ENCODE data around the gene CLEC2L.

Gene CLEC2L

DNA sequence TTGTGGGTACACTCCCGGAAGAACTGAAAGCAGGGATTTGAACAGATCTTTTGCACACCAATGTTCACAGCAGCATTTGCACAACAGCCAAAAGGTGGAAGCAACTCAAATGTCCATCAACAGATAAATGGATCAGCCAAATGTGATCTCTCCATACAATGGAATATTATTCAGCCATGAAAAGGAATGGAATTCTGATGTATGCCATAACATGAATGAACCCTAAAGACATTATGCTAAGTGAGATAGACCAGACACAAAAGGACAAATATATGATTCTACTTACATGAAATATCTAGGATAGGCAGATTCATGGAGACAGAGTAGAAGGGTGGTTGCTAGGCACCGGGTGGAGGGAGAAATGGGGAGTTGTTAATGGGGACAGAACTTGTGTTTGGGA is 36.7 kb downstream of the CLEC2L start:
- Mint-ChIP-seq H3K4me3 (no peak overlapping the region), H3K27ac (no peak overlapping the region), H3K4me1 (peaks cover 2% of the 10 kb centered on the region), H3K36me3 (ENCODE audit: low read depth) (peaks cover 2% of the 10 kb centered on the region), H3K27me3 (no peaks in the 10 kb centered on the region), H3K9me3 (no peaks in the 10 kb centered on the region)
- ATAC-seq (no peak), DNase-seq (no peak)

- no peaks in the 10 kb centered on the region for H3K27me3 Mint-ChIP-seq
- DNase-seq: no peak
- H3K9me3 Mint-ChIP-seq: no peaks in the 10 kb centered on the region
- H3K4me3 Mint-ChIP-seq: no peak overlapping the region
- peaks cover 2% of the 10 kb centered on the region for H3K4me1 Mint-ChIP-seq
- ATAC-seq: no peak
- no peak overlapping the region for H3K27ac Mint-ChIP-seq
- peaks cover 2% of the 10 kb centered on the region for H3K36me3 Mint-ChIP-seq (ENCODE audit: low read depth)
These were observed 37.2 kb downstream of the CLEC2L start for GRCh38 chr7:139560678-139561077.

DNA sequence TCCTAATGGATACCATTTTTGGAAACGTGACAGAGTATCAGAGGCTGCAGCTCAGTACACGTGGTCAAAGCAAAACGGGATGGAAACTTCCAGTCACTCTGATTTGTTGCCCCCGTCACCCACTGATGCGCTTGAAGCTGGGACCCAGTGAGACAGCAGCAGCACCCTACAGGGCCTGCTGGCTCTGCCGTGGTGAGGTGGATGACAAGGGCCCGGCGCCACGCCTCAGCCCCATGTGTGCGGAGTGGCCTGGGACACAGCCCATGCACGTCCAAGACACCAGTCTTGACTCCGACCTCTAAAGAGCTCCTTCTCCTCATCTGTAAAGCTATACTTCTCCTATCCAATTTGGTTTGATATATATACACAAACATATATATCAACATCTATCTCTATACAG is 39.0 kb downstream of the CLEC2L start:
- H3K9me3 Mint-ChIP-seq: no peaks in the 10 kb centered on the region
- no peak overlapping the region for H3K4me3 Mint-ChIP-seq
- ATAC-seq: no peak
- peaks cover 2% of the 10 kb centered on the region for H3K36me3 Mint-ChIP-seq (ENCODE audit: low read depth)
- DNase-seq: no peak
- H3K27ac Mint-ChIP-seq: no peak overlapping the region
- H3K4me1 Mint-ChIP-seq: peaks cover 2% of the 10 kb centered on the region
- H3K27me3 Mint-ChIP-seq: no peaks in the 10 kb centered on the region

DNA sequence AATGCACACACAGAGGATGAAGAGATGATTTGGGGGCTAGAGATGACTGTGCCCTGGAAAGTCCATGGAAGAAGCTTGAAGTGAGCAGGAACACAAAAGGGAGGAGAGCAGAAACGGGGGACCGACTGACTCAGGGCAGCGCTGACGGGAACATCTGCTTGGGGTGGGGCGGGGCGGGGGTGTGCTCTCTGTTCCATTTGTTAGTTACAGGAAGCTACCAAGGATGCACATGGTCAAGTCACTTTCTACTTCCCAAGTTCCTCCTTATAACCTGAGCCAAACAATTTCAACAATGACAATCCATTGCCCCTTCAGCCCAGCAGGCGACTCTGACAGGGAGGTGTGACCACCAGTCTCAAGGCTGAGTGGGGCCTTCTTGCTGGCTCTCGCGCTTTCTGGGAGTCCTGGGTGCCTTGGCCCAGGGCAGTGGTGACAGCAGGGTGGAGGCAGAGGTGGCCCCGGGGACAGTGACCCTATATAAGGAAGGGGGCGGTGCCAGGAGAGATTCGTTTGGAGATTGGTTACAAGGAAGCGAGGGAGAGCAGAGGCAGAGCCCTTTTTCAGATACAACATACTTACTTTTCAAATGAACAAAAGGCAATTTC is 39.6 kb downstream of the CLEC2L start:
- peaks cover 4% of the 10 kb centered on the region for H3K36me3 Mint-ChIP-seq (ENCODE audit: low read depth)
- ATAC-seq (no peak), DNase-seq (no peak)
- H3K27me3 Mint-ChIP-seq: no peaks in the 10 kb centered on the region
- no peak overlapping the region for H3K27ac Mint-ChIP-seq
- H3K9me3 Mint-ChIP-seq: no peaks in the 10 kb centered on the region
- H3K4me1 Mint-ChIP-seq: peaks cover 2% of the 10 kb centered on the region
- H3K4me3 Mint-ChIP-seq: no peak overlapping the region

DNA sequence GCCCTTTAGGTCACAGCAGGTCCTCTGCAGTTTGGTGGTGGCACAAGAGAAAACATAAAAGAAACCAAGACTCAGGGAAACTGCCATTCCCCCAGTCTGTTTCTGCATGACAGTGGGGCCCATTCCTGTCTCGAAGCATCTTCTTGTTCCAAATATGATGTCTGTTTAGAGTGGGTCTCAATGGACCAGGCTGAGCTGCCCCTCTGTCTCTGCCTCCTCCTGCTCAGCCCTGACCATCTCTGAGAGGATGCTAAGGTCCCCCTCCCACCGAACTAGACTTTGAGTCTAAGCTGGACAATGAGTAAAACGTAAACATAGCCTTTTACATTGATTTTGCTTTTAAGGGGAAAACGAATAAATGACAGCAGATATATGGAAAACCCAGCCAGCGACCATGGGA is 40.4 kb downstream of the CLEC2L start:
- ATAC-seq: no peak
- no peak for DNase-seq
- peaks cover 2% of the 10 kb centered on the region for H3K4me1 Mint-ChIP-seq
- H3K36me3 Mint-ChIP-seq (ENCODE audit: low read depth): peaks cover 4% of the 10 kb centered on the region
- H3K27ac Mint-ChIP-seq: no peak overlapping the region
- no peaks in the 10 kb centered on the region for H3K27me3 Mint-ChIP-seq
- no peaks in the 10 kb centered on the region for H3K9me3 Mint-ChIP-seq
- no peak overlapping the region for H3K4me3 Mint-ChIP-seq

DNA sequence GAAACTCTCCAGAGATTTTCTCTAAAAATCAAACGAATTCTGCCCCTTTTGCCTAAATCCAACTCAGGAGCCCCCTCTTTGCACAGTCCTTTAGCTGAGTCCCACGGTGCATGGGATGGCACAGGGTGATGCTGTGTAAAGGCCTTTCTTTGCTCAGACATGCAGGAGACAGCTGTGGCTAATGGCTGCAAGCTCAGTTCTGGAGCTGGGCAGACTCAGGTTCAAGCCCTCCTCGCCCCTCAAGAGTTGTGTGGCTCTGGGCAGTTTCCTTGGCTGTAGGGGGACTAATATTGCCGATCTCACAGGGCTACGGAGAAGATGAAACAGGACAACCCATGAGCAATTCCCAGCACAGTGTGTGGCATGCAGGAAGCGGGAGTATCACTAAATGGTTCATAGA is 42.6 kb downstream of the CLEC2L start:
- Mint-ChIP-seq H3K9me3 (no peaks in the 10 kb centered on the region), H3K27me3 (no peaks in the 10 kb centered on the region), H3K27ac (no peak overlapping the region), H3K36me3 (ENCODE audit: low read depth) (peaks cover 4% of the 10 kb centered on the region), H3K4me1 (peaks cover 2% of the 10 kb centered on the region), H3K4me3 (no peak overlapping the region)
- ATAC-seq (no peak), DNase-seq (no peak)

DNA sequence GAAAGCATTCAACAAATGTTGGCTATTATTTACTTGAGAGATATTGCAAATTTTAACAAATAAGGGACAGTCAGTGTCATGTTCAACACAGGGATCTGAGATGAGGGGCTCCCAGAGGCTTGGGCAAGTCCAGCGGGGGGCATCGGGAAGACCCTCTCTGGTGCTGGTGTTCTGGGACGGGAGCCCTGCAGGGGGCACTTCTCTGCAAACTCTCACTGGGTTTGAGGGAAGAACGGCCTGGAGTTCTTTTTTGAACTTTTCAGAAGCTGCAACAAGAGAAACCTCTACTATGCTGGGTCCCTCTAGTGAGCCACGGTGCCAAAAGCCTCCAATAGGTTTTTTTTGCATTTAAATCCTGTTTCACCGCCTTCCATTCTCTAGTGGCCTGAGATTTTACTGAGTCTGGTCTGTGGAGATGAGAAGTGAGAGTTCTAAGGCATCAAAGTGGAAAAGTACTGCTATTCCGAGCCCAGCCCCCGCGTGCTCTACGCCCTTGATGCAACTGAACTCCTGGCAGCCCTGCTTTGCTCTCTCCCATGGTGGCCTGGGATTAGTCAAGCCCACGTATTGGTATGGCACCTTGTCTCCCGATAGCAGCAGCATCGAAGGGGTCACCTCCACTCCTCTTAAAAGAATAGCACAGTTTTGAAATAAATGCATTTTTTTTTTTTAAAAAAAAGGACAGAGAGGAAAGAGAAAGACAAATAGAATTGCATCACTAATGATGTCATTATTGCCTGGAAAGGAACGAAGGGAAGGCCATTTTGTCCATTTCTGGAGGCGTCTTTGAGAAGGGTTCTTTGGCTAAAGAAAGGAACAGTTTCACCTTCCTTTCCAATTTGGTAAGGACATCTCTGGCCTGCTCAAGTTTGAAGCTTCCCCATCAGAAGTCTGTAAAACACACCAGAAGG is 43.5 kb downstream of the CLEC2L start:
- peaks cover 2% of the 10 kb centered on the region for H3K4me1 Mint-ChIP-seq
- H3K9me3 Mint-ChIP-seq: no peaks in the 10 kb centered on the region
- H3K36me3 Mint-ChIP-seq (ENCODE audit: low read depth): peaks cover 4% of the 10 kb centered on the region
- H3K27ac Mint-ChIP-seq: no peak overlapping the region
- no peak for DNase-seq
- H3K27me3 Mint-ChIP-seq: no peaks in the 10 kb centered on the region
- H3K4me3 Mint-ChIP-seq: no peak overlapping the region
- no peak for ATAC-seq

- no peak overlapping the region for H3K27ac Mint-ChIP-seq
- H3K27me3 Mint-ChIP-seq: no peaks in the 10 kb centered on the region
- H3K4me1 Mint-ChIP-seq: peaks cover under 1% of the 10 kb centered on the region
- H3K4me3 Mint-ChIP-seq: no peak overlapping the region
- DNase-seq (no peak), ATAC-seq (no peak)
- H3K36me3 Mint-ChIP-seq (ENCODE audit: low read depth): peaks cover 2% of the 10 kb centered on the region
- H3K9me3 Mint-ChIP-seq: no peaks in the 10 kb centered on the region
These were observed 44.3 kb downstream of the CLEC2L start for GRCh38 chr7:139567647-139568345.

- ATAC-seq (no peak), DNase-seq (no peak)
- Mint-ChIP-seq H3K27ac (no peak overlapping the region), H3K4me3 (no peak overlapping the region), H3K27me3 (no peaks in the 10 kb centered on the region), H3K36me3 (ENCODE audit: low read depth) (peaks cover 2% of the 10 kb centered on the region), H3K4me1 (no peaks in the 10 kb centered on the region), H3K9me3 (no peaks in the 10 kb centered on the region)
These were observed 44.8 kb downstream of the CLEC2L start for GRCh38 chr7:139568346-139568675.

GRCh38 chr7:139568813-139569490 is 45.5 kb downstream of the CLEC2L start:
- Mint-ChIP-seq H3K4me1 (no peaks in the 10 kb centered on the region), H3K4me3 (no peak overlapping the region), H3K27ac (no peak overlapping the region), H3K36me3 (ENCODE audit: low read depth) (peaks cover 2% of the 10 kb centered on the region), H3K9me3 (no peaks in the 10 kb centered on the region), H3K27me3 (no peaks in the 10 kb centered on the region)
- no peak for ATAC-seq
- DNase-seq: no peak

DNA sequence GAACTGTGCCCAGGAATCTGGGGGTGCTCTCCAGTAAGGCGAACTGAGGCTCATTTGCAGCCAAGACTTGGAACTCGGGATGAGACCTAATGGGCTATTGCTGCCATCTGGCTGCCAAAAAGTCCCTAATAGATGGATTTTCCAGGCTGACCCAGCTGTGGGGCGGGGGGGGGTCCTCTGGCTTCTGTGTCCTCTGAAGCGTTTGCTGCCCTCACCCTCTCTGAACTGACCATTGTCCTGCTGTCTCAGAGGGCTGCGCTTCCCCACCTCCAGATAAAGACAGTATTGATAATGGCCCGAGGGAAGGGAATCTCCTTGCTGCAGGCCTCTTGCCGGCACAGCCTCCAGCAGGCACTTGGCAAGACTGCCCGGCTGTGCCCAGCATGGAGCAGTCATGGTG is 46.6 kb downstream of the CLEC2L start:
- Mint-ChIP-seq H3K4me1 (no peaks in the 10 kb centered on the region), H3K27ac (no peak overlapping the region), H3K4me3 (no peak overlapping the region), H3K27me3 (no peaks in the 10 kb centered on the region), H3K36me3 (ENCODE audit: low read depth) (peaks cover 3% of the 10 kb centered on the region), H3K9me3 (no peaks in the 10 kb centered on the region)
- no peak for ATAC-seq
- no peak for DNase-seq

GRCh38 chr7:139570626-139571025 is 47.1 kb downstream of the CLEC2L start:
- no peak for ATAC-seq
- no peak overlapping the region for H3K4me3 Mint-ChIP-seq
- no peak for DNase-seq
- no peaks in the 10 kb centered on the region for H3K4me1 Mint-ChIP-seq
- H3K36me3 Mint-ChIP-seq (ENCODE audit: low read depth): peaks cover 3% of the 10 kb centered on the region
- H3K9me3 Mint-ChIP-seq: no peaks in the 10 kb centered on the region
- H3K27me3 Mint-ChIP-seq: no peaks in the 10 kb centered on the region
- no peak overlapping the region for H3K27ac Mint-ChIP-seq

DNA sequence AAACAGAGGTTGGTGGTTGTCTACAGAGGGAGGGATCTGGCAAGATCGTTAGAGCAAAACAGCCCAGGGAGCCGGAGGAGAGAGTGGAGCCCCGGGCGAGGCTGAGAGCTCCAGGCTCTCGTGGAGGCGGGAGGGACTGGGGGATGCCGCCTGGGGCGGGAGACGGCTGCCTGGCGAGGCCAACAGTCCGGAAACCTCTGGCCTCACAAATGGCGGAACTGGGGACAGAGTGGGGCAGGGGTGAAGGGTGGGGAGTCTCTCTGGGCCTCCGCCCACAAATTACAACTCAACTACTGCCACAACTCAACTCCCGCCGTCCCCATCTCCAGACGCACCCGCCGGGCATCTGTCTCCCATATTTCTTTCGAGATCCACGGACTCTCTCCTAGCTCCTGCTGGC is 47.7 kb downstream of the CLEC2L start:
- no peak overlapping the region for H3K27ac Mint-ChIP-seq

DNA sequence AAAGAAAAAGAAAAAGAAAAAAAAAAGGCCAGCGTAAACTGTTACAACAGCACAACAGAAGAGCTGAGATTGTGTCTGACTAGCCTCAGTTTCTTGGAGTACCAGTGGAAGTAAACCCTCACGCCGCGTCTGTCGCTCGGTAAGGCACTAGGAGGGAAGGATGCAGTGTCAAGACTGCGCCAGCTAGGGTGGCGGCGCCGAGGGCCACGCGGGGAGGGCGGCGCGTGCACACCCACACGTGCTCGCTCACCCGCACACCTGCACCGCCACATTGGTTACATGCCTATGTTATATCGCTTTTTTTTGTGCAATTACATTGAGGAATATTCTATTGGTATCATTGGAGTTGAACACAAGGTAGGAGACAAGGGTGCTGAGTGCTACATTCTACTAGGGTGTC is 48.2 kb downstream of the CLEC2L start:
- H3K27me3 Mint-ChIP-seq: no peaks in the 10 kb centered on the region
- peaks cover 3% of the 10 kb centered on the region for H3K36me3 Mint-ChIP-seq (ENCODE audit: low read depth)
- no peaks in the 10 kb centered on the region for H3K4me1 Mint-ChIP-seq
- DNase-seq: no peak
- no peak overlapping the region for H3K27ac Mint-ChIP-seq
- H3K4me3 Mint-ChIP-seq: no peak overlapping the region
- no peak for ATAC-seq
- no peaks in the 10 kb centered on the region for H3K9me3 Mint-ChIP-seq

More for the DNA sequence above, 47.7 kb downstream of the CLEC2L start:
- H3K9me3 Mint-ChIP-seq: no peaks in the 10 kb centered on the region
- H3K36me3 Mint-ChIP-seq (ENCODE audit: low read depth): peaks cover 3% of the 10 kb centered on the region
- no peak for ATAC-seq
- no peak for DNase-seq
- no peak overlapping the region for H3K4me3 Mint-ChIP-seq
- H3K4me1 Mint-ChIP-seq: no peaks in the 10 kb centered on the region
- H3K27me3 Mint-ChIP-seq: no peaks in the 10 kb centered on the region
